TTC549 (cell line): ENCODE results near the gene BTG1.
"Not testable (repeated sequence)": the region's sequence is repeated elsewhere in the genome, so short reads cannot be mapped to it uniquely, and the experiment has no call there.

Source experiments
- FAIRE-seq: peaks from 2 replicates; lab custom pipeline; 2012; peaks lifted over from hg19 to GRCh38; lab: Jason Lieb, UNC

BTG1 gene

DNA sequence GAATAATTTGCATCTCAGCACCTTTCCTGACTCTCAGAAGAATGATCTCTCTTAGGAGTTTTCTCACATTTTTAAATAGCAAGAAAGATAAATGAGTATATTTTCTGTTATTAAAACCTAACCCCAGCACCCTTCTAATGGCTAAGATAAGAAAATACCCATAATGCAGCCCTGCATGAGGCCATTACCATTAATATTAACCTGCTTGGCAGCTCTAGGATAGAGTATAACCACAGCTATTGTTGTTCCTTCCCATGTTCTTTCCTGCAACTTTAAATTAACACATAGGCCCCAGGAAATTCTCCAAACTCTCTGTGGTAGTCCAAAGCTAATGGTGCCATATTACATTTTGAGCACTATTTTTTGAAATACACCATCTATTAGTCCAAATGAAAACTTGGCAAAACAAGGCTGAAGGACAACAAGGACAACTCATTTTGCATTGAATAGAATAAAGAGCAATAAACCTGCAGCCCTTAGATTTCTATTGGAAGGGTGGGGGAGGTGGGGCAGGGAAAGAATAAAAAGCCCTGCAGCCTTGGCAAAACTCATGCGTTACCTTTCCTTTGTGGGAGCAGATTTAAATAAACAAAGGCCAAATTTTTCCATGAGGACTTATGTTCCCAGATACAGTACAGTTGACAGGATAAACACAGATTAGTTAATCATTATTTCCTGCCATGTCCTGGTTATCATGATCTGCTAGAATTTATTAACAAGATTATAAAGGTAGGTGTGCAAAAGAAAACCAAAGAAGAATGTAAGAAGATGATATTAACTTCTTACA lies 46.9 kb downstream of the BTG1 start:
- no peak for FAIRE-seq

DNA sequence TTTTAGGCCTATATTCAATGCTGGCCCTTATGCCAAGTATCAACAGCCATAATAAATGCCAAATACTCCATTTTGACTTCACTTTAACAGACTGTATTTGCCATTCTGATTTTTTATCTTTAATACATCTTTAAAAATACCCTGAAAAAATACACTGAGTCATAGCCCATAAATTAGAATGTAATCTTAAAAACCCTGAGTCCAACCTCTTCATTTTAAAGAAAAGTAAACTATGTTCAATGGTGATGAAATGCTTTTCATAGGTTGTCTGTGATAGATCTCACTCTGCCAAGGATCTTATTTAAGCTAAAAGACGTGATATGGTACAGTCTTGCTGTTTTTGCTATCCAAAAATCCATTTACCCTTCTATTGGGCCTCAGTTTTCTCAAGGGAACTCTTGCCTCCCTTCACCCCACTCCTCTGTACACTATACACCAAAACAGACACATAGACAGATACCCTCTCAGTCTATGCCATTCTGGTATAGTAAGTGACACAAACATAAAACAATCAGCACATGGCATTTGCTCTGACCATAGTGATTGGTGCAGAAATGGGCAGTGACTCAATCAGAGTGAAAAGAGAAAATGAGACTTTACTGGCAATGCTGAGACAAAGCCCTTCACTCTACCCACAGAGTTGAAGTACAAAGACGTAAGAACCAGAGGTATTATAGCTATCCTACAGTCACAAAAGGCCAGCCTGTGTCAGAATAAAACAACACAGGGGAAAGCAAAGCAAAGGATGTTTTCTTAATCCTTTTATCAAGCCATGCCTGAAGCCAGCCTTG lies 49.1 kb downstream of the BTG1 start:
- FAIRE-seq = no peak

DNA sequence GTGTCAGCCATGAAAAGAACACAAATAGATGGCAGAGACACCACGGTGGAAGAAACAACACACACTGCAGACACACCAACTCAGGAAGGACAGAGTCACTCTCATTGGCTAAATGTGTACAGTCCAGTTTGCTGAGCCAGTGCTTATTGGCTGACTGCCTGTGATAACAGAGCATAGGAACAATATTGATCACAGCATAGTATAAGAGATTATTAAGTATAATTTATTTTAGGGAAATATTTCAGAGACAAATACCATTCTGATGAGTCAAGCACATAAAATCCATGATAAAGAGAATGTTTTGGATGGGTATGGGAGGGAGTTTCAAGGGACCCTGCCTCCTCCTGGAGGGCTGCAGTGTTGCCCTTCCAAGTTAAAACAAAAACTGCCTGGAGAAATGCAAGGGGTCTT lies 50.9 kb downstream of the BTG1 start:
- no peak for FAIRE-seq

DNA sequence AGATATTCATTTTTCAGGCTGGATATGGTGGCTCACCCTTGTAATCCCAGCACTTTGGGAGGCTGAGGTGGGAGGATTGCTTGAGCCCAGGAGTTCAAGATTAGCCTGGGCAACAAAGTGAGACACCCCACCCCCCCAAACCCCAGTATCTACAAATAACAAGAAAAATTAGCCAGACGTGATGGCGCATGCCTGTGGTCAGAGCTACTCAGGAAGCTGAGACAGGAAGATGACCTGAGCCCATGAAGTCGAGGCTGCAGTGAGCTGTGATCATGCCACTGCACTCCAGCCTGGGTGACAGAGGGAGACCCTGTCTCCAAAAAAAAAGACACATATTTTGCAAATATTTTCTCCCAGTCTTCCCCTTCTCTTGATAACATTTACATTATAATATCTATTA lies 51.3 kb downstream of the BTG1 start:
- FAIRE-seq = not testable (repeated sequence)
